GM18868 (cell line): ENCODE measurements around the gene CHAMP1.

Experiments used
- ATAC-seq: cut with Tn5 transposase; IDR thresholded peaks from one replicate; pipeline ENCODE4 v1.9.1; 2021; ENCODE audit warnings: mild to moderate bottlenecking, moderate library complexity; ENCODE audit not compliant: unreplicated experiment

The CHAMP1 gene

DNA sequence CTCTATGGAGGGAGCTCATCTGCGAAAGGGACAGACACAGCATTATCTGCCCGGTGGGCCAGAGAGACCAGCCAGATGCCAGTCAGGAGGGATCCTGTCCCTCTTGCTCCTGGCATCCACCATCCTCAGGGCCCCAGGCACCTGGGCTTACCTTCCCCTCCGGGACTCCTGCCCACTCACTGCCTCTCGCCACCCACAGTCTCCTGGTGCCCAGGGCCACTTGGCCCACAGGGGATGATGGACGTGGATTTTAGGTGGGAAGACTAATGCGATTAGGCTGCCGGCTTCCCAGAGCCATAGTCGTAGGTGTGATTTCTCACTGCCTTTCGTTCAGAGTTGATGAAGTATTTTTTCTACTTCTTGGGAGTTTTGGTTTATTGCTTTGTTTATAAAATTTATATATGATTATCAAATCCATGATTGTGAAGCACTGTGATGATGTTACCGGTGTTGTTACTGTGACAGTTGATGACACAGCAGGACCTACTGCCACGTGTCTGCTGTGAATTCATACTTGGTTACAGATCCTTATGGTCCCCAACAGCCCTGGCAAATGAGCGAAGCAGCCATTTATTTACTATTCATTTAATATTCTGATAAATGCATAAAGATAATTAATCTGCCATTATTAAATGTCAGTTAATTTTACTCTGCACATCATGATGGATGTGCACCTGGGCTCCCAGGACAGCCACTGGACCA, 14.5 kb upstream of the CHAMP1 start:
- ATAC-seq, result no peak

DNA sequence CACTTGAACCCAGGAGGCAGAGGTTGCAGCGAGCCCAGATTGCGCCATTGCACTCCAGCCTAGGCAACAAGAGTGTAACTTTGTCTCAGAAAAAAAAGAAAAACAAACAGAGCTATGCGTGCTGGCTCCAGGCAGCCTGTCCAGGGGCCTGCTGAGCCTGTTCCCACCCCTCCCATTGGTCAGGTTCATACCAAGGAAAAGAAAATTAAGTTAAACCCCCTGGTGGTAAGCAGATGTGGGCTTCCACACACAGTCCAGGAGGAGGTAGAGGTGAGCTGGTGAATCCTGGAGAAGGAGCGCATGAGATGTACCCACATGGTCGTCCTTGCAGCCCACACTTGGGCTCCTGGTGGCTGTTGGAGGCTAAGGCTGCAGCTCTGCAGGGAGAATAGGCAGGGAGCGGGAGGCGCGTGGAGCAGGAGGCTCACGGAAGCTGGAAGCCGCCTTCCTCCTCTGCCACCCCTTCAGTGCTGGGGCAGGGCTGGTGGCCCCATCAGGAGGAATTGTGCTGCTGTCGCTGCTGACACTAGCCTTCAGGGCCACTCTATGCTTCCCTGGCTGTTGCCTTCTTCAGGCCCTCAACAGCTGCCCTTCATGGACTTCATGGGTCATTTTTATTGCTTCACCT, 10.5 kb upstream of the CHAMP1 start:
- no peak for ATAC-seq

DNA sequence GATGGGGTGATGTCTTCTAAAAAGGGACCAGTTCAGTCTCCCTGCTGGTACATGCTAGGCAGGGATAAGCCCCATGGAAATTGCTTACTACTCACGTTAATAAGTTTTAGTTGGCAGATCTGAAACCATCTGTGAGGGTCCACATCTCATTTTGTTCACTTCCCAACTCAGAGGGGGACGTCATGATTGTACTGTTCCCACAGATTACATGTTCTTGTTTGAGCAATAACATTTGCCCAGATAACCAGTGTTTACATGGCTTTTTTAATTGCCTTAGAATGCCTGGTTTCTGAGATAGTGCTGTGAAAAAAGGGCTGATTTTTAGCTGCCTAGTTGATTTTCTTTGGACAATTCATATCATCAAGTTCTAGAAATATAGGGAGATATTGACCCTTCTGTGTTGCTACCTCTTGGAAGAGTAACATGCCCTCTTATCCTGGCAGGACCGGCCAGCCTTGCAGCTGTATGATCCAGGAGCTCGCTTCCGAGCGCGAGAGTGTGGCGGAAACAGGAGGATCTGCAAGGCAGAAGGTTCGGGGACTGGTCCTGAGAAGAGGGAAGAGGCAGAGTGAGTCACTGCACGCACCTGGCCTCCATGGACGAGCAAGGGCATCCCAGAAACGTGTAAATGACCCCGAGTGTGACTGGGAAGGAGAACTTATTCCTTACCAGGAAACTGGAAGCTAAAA, 9.8 kb upstream of the CHAMP1 start:
- ATAC-seq, result no peak

DNA sequence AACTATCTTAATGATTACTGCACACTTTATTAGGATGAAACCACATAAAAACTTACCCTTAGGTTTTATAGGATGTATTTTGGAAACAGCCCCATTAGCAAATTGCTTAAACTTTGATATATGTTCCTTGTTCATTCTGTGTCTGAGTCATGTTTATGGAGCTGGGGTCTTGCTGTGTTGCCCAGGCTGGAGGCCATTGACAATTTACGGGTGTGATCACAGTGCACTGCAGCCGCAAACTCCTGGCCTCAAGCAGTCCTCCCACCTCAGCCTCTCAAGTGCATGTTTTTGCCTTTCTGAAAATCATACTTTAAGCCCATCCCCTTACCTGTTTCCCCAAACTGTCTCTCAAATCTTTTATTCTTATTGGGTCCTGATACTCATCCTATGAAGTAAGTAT, 5.2 kb upstream of the CHAMP1 start:
- no peak for ATAC-seq

DNA sequence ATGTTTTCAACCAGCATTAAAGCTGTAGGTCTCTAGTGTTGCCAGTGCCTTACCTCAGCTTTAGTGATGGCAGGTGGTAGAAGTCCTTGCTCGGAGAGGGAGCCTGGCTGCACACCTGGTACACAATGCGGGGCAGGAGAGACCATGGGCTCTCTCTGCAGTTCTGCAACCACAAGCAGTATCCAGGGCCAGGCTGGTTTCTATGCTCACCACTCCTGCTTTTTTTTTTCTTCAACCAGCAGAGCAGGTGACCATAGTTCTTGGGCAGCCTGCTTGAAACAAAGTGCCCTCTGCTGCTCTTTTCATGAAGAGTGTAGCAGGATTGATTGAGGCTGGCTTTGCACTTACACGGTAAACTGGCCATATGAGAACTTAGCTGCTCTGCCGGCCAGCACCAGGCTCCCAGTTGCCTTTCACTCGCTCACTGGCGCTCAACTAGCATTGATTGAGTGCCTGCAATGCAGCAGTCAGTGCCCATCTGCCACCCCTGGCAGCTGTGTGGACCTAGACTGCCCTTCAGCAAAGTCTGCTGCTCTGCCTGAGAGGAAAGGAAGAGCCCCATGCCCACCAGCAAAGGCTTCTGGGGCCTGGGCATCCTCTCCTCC, 4.4 kb upstream of the CHAMP1 start:
- no peak for ATAC-seq

DNA sequence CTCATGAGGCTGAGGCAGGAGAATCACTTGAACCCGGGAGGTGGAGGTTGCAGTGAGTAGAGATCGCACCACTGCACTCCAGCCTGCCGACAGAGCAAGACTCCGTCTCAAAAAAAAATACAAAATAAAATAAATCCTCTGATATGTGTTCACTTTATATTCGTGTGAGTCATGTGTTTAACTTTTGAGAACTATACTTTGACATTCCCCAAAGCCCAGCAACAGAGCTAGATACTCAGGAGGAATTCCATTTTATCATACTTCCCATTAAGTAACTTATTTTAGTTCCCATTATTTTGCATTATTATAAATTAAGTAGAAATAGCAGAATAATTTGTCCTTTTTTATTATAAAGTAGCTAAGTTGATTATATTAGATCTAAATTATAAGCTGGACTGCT, 3.3 kb upstream of the CHAMP1 start:
- no peak for ATAC-seq

DNA sequence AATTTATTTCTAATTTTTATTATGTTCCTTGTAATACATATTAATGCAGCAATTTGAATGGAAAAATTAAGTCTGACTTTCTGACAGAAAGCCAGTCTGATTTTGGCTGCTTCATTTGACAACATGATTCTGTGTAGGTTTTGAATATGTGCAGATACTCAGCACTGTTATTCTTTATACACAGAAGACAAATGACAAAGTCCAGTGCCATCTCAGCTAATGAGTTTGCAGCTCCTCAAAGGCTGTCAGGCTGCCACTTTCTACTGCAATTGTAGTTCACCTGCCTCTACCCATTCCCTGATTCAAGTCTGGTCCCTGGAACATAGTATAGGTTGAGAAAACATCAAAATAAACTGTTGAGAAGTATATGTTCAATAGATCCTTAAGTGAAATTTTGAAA, 2.9 kb upstream of the CHAMP1 start:
- ATAC-seq, result no peak

DNA sequence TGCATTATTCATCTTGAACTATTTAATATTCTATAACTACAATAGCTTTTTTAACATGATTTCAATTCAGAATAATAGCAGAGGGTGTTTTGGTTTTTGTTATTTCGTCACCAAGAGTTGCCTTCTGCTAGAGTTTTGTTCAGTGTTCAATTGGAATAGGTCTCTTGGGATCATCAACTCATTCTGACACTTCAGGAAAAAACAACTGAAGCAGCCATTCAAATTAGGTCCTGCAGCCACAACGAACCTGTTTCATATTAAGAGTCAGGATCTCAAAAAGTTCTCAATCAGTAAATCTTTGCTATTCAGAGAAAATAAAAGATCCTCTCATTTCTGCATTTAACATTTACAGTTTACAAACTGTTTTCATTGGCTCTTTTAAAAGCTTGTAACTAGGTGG, 2.4 kb upstream of the CHAMP1 start:
- no peak for ATAC-seq

DNA sequence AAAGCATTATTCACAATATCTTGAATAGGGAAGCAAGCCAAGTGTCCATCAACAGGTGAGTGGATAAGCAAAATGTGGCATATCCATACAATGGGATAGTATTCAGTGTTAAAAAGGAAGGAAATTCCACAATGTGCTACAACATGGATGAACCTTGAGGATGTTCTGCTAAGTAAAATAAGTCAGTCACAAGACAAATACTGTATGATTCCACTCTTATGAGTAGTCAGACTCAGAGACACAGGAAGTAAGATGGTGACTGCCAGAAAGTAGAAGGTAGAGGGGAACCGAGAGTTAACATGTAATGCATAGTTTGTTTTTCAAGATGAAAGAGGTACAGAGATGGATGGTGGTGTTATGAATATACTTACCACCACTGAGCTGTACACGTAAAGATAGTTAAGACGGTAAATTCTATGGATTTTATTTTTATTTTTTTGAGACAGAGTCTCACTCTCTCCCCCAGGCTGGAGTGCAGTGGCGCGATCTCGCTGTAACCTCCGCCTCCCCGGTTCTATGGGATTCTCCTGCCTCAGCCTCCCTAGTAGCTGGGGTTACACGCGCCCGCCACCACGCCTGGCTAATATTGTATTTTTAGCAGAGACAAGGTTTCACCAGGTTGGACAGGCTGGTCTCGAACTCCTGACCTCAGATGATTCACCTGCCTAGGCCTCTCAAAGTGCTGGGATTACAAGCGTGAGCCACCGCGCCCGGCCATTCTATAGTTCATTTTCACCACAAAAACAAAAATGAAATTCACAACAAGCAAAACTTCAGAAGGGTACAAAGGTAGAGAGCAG, 1.0 kb upstream of the CHAMP1 start:
- ATAC-seq, result peak; percentile 30

DNA sequence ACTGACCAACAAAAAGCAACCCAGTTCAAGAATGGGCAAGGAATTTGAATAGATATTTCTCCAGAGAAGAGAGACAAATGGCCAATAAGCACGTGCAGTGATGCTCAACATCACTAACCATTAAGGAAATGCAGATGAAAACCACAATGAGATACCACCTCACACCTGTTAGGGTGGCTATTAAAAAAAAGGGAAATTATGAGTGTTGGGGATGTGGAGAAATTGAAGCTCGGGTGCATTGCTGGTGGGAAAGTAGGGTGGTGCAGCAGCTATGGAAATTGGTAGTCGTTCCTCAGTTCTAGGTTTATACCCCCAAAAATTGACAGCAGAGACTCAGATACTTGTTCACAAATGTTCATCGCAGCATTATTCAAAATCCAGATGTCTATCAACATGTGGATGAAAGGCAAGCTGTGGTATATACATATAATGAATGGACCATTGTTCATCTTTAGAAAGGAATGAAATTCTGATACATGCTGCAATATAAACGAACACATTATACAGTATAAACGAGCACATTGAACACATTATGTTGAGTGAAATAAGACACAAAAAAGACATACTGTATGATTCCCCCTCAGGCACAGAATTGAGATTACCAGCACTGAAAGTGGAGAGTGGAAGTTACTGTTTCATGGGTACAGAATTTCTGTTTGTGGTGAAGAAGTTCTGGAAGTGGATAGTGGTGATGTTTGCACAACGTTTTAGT, 927 bp downstream of the CHAMP1 start:
- no peak for ATAC-seq

DNA sequence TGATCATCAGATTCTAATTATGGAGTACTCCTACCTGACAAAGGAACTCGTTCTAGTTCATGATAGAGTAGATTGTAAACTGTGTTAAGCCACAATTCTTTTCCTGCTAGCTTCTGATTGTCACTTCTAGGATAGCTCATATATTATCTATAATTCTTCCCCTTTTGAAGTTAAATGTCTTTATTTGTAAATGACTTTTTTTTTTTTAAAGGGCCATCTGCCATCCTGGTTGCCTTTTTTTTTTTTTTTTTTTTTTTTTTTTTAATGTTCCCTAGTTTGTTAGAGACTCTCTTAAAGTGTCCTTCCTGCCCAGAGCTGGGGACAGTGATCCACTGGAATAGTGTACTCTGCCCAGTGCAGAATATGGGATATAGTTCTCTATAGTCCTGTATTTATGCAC, 4.3 kb downstream of the CHAMP1 start:
- no peak for ATAC-seq

DNA sequence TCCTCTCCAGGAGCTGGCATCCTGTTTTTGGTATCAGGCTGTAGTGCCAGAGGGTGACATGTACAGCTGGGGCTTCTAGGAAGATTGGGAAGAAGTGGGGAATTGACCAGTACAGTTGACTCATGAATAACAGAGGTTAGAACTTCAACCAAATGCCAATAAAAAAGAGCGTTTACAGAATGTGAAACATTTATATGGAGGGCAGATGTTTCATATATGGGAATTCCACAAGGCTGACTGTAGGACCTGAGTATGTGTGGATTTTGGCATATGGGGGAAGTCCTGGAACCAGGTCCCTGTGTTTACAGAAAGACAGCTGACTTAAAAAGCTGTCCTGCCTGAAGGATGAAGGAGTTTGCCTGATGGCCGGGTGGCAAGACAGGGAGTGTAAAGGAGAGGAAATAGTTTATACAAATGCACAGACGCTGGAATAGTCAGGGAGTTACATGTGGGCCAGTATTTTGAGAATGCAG, 5.2 kb downstream of the CHAMP1 start:
- no peak for ATAC-seq

DNA sequence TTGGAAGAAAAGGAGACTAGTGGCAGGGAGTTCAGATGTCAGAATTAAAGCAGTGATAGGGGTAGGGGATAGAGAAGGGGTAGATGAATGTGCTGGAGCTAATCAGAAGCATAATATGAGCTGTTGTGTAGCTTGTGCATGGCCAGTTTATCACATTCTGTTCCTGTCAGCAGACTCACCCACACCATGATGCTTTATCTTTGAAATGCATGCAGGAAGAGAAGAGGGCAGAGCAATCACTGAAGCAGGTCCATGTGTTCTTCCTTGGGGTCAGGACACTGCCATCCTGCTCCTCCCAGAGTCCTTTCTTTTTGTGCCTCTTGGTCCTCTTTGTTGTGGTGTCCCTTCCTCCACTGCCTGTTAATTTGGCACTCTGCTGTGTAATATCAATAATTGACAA, 5.8 kb downstream of the CHAMP1 start:
- ATAC-seq, result no peak

DNA sequence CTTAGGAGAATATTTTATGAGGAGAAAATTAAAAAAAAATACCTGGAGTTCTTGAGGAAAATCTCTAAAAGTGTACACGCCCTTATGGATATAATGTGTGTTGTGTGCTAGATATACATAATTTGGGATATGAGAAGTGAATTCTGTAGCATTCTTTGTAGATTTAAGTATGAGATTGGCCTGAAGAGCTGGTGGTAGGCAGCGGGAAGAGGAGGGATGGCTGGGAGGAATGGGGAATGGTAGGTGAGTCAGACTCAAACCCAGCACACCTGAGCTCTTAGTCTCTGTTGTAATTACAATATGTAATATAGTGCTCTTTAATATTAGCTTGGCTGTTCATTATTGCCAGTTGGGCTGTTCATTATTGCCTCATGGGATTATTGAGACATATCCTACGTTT, 7.0 kb downstream of the CHAMP1 start:
- no peak for ATAC-seq

DNA sequence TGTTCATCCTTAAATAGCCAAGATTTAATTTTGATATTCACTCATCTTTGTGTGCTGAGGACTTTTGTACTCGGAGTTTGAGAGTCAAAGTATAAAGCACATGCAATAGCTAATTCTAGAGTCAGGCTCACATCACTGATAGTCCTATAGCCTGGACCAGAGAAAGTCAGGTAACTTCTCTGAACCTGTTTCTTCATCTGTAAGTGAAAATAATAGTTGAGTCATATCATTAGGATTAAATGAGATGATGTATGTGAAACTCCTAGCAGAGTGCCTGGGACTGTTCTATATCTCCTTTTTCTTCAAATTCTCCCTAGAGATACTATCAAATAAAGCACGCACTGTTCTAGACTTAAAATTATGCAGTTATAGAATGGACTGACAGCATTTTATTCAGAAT, 9.0 kb downstream of the CHAMP1 start:
- no peak for ATAC-seq

DNA sequence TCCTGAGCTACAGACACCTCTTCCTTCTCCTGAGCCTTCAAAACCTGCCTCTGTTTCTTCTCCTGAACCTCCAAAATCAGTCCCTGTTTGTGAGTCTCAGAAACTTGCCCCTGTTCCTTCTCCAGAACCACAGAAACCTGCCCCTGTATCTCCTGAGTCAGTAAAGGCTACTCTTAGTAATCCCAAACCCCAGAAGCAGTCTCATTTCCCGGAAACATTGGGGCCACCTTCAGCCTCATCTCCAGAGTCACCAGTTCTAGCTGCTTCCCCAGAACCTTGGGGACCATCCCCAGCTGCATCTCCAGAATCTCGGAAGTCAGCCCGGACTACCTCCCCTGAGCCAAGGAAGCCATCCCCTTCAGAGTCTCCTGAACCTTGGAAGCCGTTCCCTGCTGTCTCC, 10.0 kb downstream of the CHAMP1 start:
- no peak for ATAC-seq

DNA sequence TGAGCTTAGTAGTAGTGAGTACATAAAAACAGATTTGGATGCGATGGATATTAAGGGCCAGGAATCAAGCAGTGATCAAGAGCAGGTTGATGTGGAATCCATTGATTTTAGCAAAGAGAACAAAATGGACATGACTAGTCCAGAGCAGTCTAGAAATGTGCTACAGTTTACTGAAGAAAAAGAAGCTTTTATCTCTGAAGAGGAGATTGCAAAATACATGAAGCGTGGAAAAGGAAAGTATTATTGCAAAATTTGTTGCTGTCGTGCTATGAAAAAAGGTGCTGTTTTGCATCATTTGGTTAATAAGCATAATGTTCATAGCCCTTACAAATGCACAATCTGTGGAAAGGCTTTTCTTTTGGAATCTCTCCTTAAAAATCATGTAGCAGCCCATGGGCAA, 11.4 kb downstream of the CHAMP1 start:
- ATAC-seq, result no peak

DNA sequence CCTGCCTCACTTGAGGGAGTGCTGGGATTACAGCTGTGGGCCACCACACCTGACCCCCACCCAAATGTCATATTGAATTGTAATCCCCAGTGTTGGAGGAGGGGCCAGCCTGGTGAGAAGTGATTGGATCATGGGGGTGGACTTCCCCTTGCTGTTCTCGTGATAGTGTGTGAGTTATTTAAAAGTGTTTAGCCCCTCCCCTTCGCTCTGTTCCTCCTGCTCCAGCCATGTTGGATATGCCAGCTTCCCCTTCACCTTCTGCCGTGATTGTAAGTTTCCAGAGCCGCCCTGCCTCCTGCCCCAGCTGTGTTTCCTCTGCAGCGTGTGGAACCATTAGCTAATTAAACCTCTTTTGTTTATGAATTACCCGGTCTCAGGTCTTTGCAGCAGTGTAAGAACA, 13.7 kb downstream of the CHAMP1 start:
- ATAC-seq, result no peak

DNA sequence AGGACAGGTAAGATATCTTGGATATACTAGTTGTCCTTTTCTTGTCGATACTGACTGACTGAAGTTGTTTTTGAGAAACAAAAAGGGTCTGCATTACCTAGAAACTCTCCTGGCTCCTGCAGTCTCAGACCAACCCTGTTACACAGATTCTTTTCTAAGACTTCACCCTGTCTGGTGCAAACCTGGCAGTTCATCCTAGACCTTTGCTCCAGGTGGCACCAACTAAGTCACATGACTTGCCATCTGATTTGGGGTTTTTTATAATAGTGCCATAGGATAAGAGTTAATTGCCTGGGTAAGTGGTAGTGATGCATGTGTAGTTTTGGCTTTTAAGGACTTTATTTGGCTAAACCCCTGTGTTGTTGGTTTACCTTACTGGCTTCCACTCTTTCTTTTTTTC, 14.3 kb downstream of the CHAMP1 start:
- ATAC-seq, result no peak

DNA sequence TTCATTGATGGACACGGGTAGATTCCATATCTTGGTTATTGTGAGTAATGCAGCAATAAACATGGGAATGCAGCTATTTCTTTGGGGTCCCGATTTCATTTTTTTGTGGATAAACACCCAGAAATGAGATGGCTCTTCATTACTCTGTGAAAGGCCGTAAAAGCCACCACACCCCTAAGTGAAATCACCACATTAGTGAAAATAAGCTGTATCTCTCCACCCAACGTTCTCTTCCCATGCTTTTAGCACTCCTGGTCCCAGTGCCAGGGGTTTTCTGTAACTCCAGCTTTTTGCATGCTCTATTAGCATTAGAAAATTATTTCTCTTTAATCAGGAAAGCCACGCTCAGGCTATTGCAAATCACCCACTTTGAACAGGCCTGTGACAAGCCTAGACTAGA, 15.8 kb downstream of the CHAMP1 start:
- ATAC-seq, result no peak
